ENCODE measurements around the gene ITPR2. TPM values are rescaled to one million over a fixed set of nuclear protein-coding genes. Genes with fewer than 3 reads are reported as not detected.

Gene ITPR2
- total RNA-seq, 1 experiment from 2014 or later = 41.6 TPM

- Histone ChIP-seq H3K27me3 (replicated peaks; ENCODE audit: control insufficient read depth, insufficient read depth, low read length) (no peaks in the 10 kb centered on the region), H3K4me3 (ENCODE audit: low read depth, low read length) (no peak overlapping the region), H3K36me3 (ENCODE audit: control insufficient read depth, insufficient read depth, low read length) (peaks cover 2% of the 10 kb centered on the region; the same call in 1 of the 2 replicates), H3K4me1 (peaks cover 30% of the 10 kb centered on the region), H3K9me3 (no peaks in the 10 kb centered on the region)
- H3K4me3 Mint-ChIP-seq (ENCODE audit: unreplicated experiment) = no peak overlapping the region
- ChIA-PET CTCF (no interaction called here), POLR2A (no interaction called here)
- no TSS peak for BruUV-seq (replicated peaks)
- peaks cover 6% of the 10 kb centered on the region for H3K36me3 Mint-ChIP-seq (ENCODE audit: insufficient read depth, unreplicated experiment)
- no peak for DNase-seq
- H3K4me1 Mint-ChIP-seq (ENCODE audit: low read depth, unreplicated experiment) = peaks cover 14% of the 10 kb centered on the region
- H3K27ac Mint-ChIP-seq (ENCODE audit: unreplicated experiment) = no peak overlapping the region
- no peak for TF ChIP-seq CTCF (IDR thresholded peaks at IDR 0.05; ENCODE audit: insufficient read depth in 1 of 2, low read depth in 1 of 2, low read length in 1 of 2, severe bottlenecking in 1 of 2, unreplicated experiment in 1 of 2)
- H3K27me3 Mint-ChIP-seq (ENCODE audit: insufficient read depth, unreplicated experiment) = no peaks in the 10 kb centered on the region
- intact Hi-C loops (cut with micrococcal nuclease; ENCODE audit: unreplicated experiment) = no loop called here
- no peaks in the 10 kb centered on the region for H3K9me3 Mint-ChIP-seq (ENCODE audit: unreplicated experiment)
These were observed 14.8 kb downstream of the ITPR2 start for GRCh38 chr12:26818201-26818600.

- Mint-ChIP-seq H3K36me3 (ENCODE audit: insufficient read depth, unreplicated experiment) (peaks cover 6% of the 10 kb centered on the region), H3K27me3 (ENCODE audit: insufficient read depth, unreplicated experiment) (no peaks in the 10 kb centered on the region), H3K9me3 (ENCODE audit: unreplicated experiment) (no peaks in the 10 kb centered on the region), H3K4me1 (ENCODE audit: low read depth, unreplicated experiment) (peaks cover 11% of the 10 kb centered on the region), H3K27ac (ENCODE audit: unreplicated experiment) (no peak overlapping the region), H3K4me3 (ENCODE audit: unreplicated experiment) (no peak overlapping the region)
- DNase-seq = no peak
- POLR2A ChIA-PET = interaction anchor here (0.7 kb wide), 1 partner anchor 16 kb away, joined by 6 read pairs; no protein-coding TSS in a partner anchor
- CTCF ChIA-PET = no interaction called here
- Histone ChIP-seq H3K27me3 (replicated peaks; ENCODE audit: control insufficient read depth, insufficient read depth, low read length) (no peaks in the 10 kb centered on the region), H3K36me3 (ENCODE audit: control insufficient read depth, insufficient read depth, low read length) (peaks cover 2% of the 10 kb centered on the region; the same call in 1 of the 2 replicates), H3K4me1 (peaks cover 25% of the 10 kb centered on the region), H3K4me3 (ENCODE audit: low read depth, low read length) (no peak overlapping the region), H3K9me3 (no peaks in the 10 kb centered on the region)
- BruUV-seq (replicated peaks) = no TSS peak
- no peak for TF ChIP-seq CTCF (IDR thresholded peaks at IDR 0.05; ENCODE audit: insufficient read depth in 1 of 2, low read depth in 1 of 2, low read length in 1 of 2, severe bottlenecking in 1 of 2, unreplicated experiment in 1 of 2)
- intact Hi-C loops (cut with micrococcal nuclease; ENCODE audit: unreplicated experiment) = no loop called here
These were observed 15.8 kb downstream of the ITPR2 start for GRCh38 chr12:26817183-26817591.

GRCh38 chr12:26813812-26814211 lies 19.2 kb downstream of the ITPR2 start:
- intact Hi-C loops (cut with micrococcal nuclease; ENCODE audit: unreplicated experiment) = no loop called here
- Histone ChIP-seq H3K36me3 (ENCODE audit: control insufficient read depth, insufficient read depth, low read length) (peaks cover 2% of the 10 kb centered on the region; the same call in 1 of the 2 replicates), H3K27me3 (replicated peaks; ENCODE audit: control insufficient read depth, insufficient read depth, low read length) (no peaks in the 10 kb centered on the region), H3K4me3 (ENCODE audit: low read depth, low read length) (no peak overlapping the region), H3K4me1 (peaks cover 14% of the 10 kb centered on the region), H3K9me3 (no peaks in the 10 kb centered on the region)
- H3K9me3 Mint-ChIP-seq (ENCODE audit: unreplicated experiment) = no peaks in the 10 kb centered on the region
- H3K36me3 Mint-ChIP-seq (ENCODE audit: insufficient read depth, unreplicated experiment) = peaks cover 11% of the 10 kb centered on the region
- no peaks in the 10 kb centered on the region for H3K27me3 Mint-ChIP-seq (ENCODE audit: insufficient read depth, unreplicated experiment)
- no peak overlapping the region for H3K4me3 Mint-ChIP-seq (ENCODE audit: unreplicated experiment)
- no TSS peak for BruUV-seq (replicated peaks)
- ChIA-PET POLR2A (interaction anchor here (1.1 kb wide), 1 partner anchor 19 kb away, joined by 3 read pairs; the partner anchor contains the start of gene ITPR2), CTCF (no interaction called here)
- no peak for DNase-seq
- peaks cover 16% of the 10 kb centered on the region for H3K4me1 Mint-ChIP-seq (ENCODE audit: low read depth, unreplicated experiment)
- TF ChIP-seq CTCF (IDR thresholded peaks at IDR 0.05; ENCODE audit: insufficient read depth in 1 of 2, low read depth in 1 of 2, low read length in 1 of 2, severe bottlenecking in 1 of 2, unreplicated experiment in 1 of 2) = no peak
- H3K27ac Mint-ChIP-seq (ENCODE audit: unreplicated experiment) = no peak overlapping the region

All from Caco-2 (cell line).